Central memory CD4-positive, alpha-beta T cell (primary cell): ENCODE measurements around the gene MFGE8.
"Not testable (repeated sequence)": the region's sequence is repeated elsewhere in the genome, so short reads cannot be mapped to it uniquely, and the experiment has no call there.

Experiments used
- DNase-seq: peaks from one replicate; pipeline ENCODE4 v3.0.0; 2022
- total RNA-seq, 3 experiments: gene quantifications; one replicate each; lab custom pipeline; 2026; lab: John Stamatoyannopoulos, UW

The MFGE8 gene, protein sequence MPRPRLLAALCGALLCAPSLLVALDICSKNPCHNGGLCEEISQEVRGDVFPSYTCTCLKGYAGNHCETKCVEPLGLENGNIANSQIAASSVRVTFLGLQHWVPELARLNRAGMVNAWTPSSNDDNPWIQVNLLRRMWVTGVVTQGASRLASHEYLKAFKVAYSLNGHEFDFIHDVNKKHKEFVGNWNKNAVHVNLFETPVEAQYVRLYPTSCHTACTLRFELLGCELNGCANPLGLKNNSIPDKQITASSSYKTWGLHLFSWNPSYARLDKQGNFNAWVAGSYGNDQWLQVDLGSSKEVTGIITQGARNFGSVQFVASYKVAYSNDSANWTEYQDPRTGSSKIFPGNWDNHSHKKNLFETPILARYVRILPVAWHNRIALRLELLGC
- 1.5 to 41.3 (median 24.2) reads per million in 3 experiments for total RNA-seq

- DNase-seq = peak; percentile 67
Measured at GRCh38 chr15:88913017-88913849, at the start of gene MFGE8. Gene MFGE8, minus strand, starts transcription at chr15:88913379. Its CDS starts 60 bp downstream, at chr15:88913319.

DNA sequence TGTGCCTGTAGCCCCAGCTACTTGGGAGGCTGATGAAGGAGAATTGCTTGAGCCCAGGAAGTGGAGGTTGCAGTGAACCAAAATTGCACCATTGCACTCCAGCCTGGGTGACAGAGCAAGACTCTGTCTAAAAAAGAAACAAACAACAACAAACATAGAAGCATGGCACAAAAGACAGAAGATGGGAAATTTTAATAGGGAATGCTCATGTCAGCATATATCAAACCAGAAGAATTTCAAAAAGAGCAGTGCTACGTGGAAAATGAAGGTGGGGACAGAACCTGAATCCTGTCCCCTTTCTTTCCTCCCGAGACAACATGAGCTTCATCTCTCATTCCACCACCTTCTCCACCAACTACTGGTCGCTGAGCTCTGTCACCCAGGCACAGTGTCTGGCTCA, 46.3 kb upstream of the MFGE8 start:
- no peak for DNase-seq

GRCh38 chr15:88956906-88957305, 43.7 kb upstream of the MFGE8 start:
- no peak for DNase-seq

GRCh38 chr15:88956263-88956662, 43.1 kb upstream of the MFGE8 start:
- no peak for DNase-seq

GRCh38 chr15:88954431-88955277, 41.5 kb upstream of the MFGE8 start:
- DNase-seq = no peak

DNA sequence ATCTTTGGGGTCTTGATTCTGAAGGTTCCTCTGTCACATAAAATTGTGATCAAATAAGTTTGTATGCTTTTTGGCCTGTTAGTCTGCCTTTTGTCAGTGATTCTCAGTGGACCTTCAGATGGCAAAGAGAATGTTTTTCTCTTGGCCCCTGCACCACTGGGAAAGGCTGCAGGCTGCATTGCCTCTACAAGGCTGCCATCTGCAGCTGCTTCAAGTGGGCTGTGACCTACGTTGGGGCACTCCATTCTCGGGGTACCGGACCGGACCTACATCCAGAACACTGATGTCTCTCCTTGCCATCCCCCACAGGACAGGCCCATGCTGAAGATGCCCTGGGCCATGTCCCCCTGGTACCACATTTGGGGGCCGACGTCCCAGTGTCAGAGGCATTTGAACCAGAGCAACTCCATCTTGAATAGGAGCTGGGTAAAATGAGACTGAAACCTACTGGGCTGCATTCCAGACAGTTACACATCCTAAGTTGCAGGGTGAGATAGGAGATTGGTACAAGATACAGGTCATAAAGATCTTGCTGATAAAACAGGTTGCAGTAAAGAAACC, 37.5 kb upstream of the MFGE8 start:
- DNase-seq = no peak

DNA sequence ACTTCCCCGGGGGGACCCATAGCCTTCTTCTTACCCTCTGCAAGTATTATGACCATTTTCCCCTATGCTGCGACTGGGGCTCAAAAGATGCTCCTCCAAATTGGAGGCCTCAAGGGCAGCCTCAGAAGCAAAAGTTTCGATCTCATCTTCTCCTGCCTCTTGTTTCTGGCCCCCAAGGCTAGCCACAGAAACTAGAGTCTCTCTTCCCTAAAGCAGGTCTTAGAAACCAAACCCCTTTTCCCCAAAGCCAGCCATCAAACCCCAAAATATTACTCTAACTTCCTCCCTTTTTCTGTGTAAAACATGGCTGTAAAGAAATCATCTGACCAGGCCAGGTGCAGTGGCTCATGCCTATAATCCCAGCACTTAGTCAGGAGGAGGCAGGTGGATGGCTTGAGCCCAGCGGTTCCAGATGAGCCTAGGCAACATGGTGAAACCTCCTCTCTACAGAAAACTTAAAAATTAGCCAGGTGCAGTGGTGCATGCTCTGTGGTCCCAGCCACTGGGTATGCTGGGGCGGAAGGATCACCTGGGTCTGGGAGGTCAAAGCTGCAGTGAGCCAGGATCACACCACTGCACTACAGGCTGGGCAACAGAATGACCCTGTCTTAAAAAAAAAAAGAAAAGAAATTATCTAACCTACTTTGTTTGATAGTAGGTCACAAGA, 36.7 kb upstream of the MFGE8 start:
- DNase-seq = no peak

- no peak for DNase-seq
Measured at GRCh38 chr15:88940110-88940675, 27.0 kb upstream of the MFGE8 start.

DNA sequence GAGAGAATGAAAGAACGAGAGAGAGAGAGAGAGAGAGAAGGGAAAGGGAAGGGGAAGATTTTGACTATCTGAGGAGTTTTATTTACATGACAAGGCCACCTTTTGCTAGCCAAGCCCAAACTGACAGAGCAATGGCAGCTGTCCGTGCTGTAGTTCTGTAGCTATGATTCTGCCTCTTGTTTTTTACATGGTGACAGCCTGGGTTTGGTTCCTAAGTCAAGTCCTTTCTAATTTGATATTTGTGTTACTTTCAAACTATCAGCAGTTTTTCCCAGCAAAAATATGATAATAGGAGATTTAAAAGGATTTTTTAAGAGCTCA, 26.3 kb upstream of the MFGE8 start:
- DNase-seq = no peak

- no peak for DNase-seq
Measured at GRCh38 chr15:88938802-88939485, 25.8 kb upstream of the MFGE8 start.

DNA sequence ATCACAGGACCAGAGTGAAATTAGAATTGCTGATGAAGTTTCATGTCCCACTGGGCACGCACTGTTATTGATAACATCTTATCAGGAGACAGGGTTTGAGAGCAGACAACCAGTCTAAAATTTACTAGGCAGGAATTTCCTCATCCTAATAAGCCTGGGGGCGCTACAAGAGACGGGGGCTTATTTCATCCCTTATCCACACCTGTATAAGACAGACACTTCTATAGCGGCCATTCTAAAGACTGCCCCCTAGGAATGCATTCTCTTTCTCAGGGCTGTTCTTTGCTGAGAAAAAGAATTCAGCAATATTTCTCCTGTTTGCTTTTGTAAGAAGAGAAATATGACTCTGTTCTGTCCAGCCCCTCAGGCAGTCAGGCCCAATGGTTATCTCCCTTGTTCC, 21.3 kb upstream of the MFGE8 start:
- DNase-seq = not testable (repeated sequence)

DNA sequence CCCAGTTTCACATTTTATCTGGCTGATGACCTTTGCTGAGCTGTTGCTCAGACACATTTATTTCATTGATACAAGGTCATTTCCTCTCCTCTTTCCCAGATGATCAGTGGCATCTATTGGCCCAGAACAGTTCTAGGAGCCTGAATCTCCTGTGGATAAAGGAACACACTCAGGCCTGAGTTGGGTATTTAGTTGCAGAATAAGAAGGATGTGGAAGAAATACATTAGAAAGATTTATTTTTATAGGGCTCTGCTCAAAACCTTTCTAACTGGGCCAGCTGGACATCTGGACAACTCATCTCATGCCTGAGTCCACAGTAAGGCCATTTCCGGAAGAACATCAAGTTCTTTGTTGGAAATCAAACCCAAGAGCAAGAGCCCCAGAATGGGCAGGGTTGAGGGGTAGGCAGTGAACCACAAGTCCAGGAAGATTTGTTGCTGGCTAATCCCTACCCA, 19.7 kb upstream of the MFGE8 start:
- no peak for DNase-seq

DNA sequence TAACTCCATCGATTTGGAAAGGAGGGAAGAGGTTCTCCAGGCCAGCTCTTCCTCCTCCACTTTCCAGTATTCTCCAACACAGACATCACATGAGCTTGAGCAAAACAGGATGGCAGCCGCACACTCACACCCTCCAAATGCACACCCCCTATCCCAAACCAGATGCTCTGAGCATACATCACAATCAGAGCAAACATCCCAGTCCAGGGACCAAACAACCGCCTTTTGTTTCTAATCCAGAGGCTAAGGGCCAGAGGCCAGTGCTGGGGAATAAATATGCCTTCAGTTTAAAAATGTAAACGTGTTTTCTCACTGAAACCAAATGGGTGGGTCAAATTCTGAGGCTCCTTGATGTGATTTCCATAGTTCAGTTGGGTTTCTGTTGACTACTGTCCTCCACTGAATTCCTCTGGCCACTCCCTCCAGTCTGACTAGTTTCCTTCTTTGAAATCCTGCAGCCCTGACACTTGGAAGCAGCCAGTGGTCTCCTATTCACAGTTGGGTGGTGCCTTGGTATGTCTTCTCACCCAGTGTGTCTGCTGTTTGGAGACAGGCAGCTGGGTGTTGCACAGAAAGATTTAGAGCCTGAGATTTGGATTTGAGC, 19.2 kb upstream of the MFGE8 start:
- DNase-seq = no peak

DNA sequence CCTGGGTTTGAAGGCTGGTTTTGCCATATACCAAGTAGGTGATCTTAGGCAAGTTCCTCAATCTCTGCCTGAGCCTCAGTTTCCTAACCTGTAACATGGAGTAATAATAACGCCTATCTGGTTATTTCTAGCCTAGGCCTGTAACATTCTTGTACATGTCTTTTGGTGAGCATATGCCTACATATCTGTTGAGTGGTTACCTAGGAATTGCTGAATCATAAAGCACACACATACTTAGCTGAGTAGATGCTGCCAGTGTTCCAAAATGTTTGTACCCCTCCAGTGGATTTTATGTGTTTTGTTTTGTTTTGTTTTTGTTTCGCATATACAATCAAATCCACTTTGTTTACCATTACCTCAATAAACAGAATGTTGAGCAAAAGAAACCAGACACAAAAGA, 17.4 kb upstream of the MFGE8 start:
- DNase-seq = no peak

GRCh38 chr15:88929358-88930098, 16.3 kb upstream of the MFGE8 start:
- not testable (repeated sequence) for DNase-seq

GRCh38 chr15:88928192-88928591, 15.0 kb upstream of the MFGE8 start:
- DNase-seq = not testable (repeated sequence)

- not testable (repeated sequence) for DNase-seq
Measured at GRCh38 chr15:88925648-88926047, 12.5 kb upstream of the MFGE8 start.

DNA sequence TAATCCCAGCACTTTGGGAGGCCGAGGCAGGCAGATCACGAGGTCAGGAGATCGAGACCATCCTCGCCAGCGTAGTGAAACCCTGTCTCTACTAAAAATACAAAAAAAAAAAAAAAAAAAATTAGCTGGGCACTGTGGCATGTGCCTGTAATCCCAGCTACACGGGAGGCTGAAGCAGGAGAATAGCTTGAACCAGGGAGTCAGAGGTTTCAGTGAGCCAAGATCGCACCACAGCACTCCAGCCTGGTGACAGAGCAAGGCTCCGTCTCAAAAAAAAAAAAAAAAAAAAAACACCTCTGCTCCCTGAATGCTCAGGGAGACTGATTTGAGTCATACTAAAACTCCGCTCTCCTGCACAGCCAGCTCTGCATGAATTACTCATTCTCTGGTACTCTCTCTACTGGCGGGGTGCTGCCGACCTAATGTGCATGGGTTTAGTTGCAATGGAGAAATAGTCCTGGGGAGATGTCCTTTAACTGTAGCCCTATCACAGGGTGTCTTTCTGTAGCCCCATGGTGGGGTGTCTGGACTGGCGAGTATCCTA, 7.8 kb upstream of the MFGE8 start:
- not testable (repeated sequence) for DNase-seq

- DNase-seq = no peak
Measured at GRCh38 chr15:88920186-88920891, 7.2 kb upstream of the MFGE8 start.
